Measurements from ENCODE around the gene DDX23. TPM values are rescaled to one million over a fixed set of nuclear protein-coding genes. Genes with fewer than 3 reads are reported as not detected.

Gene DDX23
- total and polyA plus RNA-seq, 2 of the 4 experiments (the other 2 are of a cell fraction) = 61.8 to 81.9 TPM

DNA sequence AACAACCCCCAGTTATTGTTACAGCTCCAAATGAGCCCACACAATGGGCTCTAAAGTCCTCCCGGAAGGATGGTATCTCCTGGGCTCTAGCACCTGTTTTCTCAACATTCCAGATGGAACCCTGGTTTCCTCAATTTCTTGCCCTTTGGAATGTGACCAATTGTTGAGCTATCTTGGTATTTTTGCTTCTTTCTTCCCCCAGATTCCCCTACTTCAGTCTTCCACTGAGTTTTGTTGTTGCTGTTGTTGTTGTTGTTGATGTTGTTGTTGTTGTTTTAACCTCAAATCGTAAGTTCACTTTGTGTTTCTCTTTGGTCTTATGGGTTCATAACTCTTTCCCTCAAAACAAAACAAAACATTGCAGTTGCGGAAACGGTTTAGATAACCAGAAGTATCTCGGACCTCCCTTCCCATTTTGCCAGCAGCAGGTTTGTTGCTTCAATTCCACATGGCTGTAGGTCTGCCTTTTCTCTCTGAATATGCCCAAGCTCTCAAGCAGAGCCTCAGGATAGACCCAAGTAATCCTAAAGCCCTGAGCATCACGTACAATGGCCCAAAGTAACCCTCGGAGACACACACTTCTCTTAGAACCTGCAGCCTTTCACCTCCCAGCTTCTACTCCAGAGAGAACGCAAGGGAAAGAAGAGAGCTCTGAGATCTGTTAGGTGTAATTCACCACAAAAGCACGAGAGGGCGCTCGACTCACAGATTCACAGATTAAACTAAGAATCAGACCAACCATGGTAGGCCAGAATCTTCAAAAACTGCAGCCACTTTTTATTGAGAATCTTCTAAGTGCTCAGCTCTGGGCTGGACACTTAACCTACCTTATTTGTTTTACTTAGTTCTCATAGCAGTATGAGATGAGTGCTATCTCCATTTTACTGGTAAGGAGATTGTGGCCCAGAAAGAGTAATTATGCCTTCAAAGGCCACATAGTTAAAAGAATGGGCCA lies 1.0 kb upstream of the DDX23 start:
- in situ Hi-C loops (cut with MboI; ENCODE audit: low sequenced_read_pairs) = loop anchor here (5.0 kb wide), 2 partner anchors 34 to 84 kb away; no protein-coding TSS in a partner anchor
- DNase-seq = peak; percentile 89
- BruUV-seq (replicated peaks) = no TSS peak

More for the DNA sequence above, 1.0 kb upstream of the DDX23 start:
- H2BK15ac ChIP-seq (ENCODE audit: low read depth, low read length) = no peak overlapping the region
- H3K27ac ChIP-seq (ENCODE audit: insufficient read depth, low read length) = no peak overlapping the region; the same call in 1 of the 2 replicates
- H3K4me1 ChIP-seq (ENCODE audit: control insufficient read depth, insufficient read depth, low read length) = peaks cover 6% of the 10 kb centered on the region
- 0 out of 2 replicates have a peak overlapping the region, but pooled peaks have one; percentile 7 for H4K91ac ChIP-seq (ENCODE audit: insufficient read depth, low read depth, low read length)
- H3K4me2 ChIP-seq (ENCODE audit: low read depth, low read length) = peak overlapping the region; percentile 73
- H2AFZ ChIP-seq (replicated peaks; ENCODE audit: low read length, poor library complexity) = peak overlapping the region; percentile 93
- H3K4ac ChIP-seq (ENCODE audit: low read depth, low read length) = peak overlapping the region; percentile 44
- H2BK20ac ChIP-seq (ENCODE audit: low read depth, low read length) = no peak overlapping the region; the same call in 1 of the 2 replicates
- H3K56ac ChIP-seq (ENCODE audit: extremely low read depth, insufficient read depth, low read length) = no peak overlapping the region; the same call in 1 of the 2 replicates
- no peaks in the 10 kb centered on the region; the same call in none of the 2 replicates for H4K20me1 ChIP-seq (ENCODE audit: insufficient read depth, low read length)
- peaks cover 7 to 39% of the 10 kb centered on the region in 2 experiments for H3K79me1 ChIP-seq (ENCODE audit: low read depth in 1 of 2, low read length in 2 of 2)
- H3K14ac ChIP-seq (replicated peaks; ENCODE audit: low read depth, low read length) = peak overlapping the region; percentile 24; the same call in 1 of the 2 replicates
- CTCF ChIA-PET = interaction anchor here (0.5 to 3.3 kb wide), 18 partner anchors 12 to 144 kb away, joined by 3 to 63 read pairs (median 4); partner anchors contain the start of gene RND1
- H4K8ac ChIP-seq (ENCODE audit: low read depth in 2 of 2, low read length in 2 of 2) = peak overlapping the region; percentile 78 to 90
- H3K4me3 ChIP-seq (ENCODE audit: insufficient read depth, low read depth, low read length) = peak overlapping the region; percentile 41; the same call in 1 of the 2 replicates
- H3K23ac ChIP-seq (ENCODE audit: low read depth, low read length) = 0 out of 2 replicates have a peak overlapping the region, but pooled peaks have one; percentile 46
- no peak overlapping the region for H2AK5ac ChIP-seq (ENCODE audit: low read depth, low read length)
- H2AK9ac ChIP-seq (replicated peaks; ENCODE audit: low read depth, low read length, poor library complexity) = peak overlapping the region; percentile 35
- H4K5ac ChIP-seq (ENCODE audit: low read depth, low read length) = peak overlapping the region; percentile 32
- ATAC-seq (ENCODE audit: low read depth) = peak; percentile 55
- WGBS, 2 experiments (ENCODE audit: extremely low coverage in 2 of 2, insufficient read length in 1 of 2) = 0% methylated on average over 4 of the region's 11 CpGs; no CpG with 5 or more reads in 1 of the 2 experiments
- H3K9ac ChIP-seq (ENCODE audit: low read depth, low read length) = peak overlapping the region; percentile 12; the same call in 1 of the 2 replicates
- TF ChIP-seq RAD21 (IDR thresholded peaks at IDR 0.05; ENCODE audit: low read length) (peak; percentile 94), BHLHE40 (IDR thresholded peaks at IDR 0.05; ENCODE audit: low read depth, low read length) (no peak), MAFK (IDR thresholded peaks at IDR 0.05; ENCODE audit: low read depth, low read length) (no peak), SMC3 (IDR thresholded peaks at IDR 0.05; ENCODE audit: low read depth, low read length) (peak; percentile 97), RCOR1 (IDR thresholded peaks at IDR 0.05; ENCODE audit: insufficient replicate concordance, low read length) (peak; percentile 3), CHD1 (IDR thresholded peaks at IDR 0.05; ENCODE audit: low read depth, low read length) (no peak)
- TF ChIP-seq, protein P1, sequence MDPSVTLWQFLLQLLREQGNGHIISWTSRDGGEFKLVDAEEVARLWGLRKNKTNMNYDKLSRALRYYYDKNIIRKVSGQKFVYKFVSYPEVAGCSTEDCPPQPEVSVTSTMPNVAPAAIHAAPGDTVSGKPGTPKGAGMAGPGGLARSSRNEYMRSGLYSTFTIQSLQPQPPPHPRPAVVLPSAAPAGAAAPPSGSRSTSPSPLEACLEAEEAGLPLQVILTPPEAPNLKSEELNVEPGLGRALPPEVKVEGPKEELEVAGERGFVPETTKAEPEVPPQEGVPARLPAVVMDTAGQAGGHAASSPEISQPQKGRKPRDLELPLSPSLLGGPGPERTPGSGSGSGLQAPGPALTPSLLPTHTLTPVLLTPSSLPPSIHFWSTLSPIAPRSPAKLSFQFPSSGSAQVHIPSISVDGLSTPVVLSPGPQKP (IDR thresholded peaks at IDR 0.05; ENCODE audit: borderline replicate concordance, low read depth, low read length) = no peak
- TF ChIP-seq, protein P2, sequence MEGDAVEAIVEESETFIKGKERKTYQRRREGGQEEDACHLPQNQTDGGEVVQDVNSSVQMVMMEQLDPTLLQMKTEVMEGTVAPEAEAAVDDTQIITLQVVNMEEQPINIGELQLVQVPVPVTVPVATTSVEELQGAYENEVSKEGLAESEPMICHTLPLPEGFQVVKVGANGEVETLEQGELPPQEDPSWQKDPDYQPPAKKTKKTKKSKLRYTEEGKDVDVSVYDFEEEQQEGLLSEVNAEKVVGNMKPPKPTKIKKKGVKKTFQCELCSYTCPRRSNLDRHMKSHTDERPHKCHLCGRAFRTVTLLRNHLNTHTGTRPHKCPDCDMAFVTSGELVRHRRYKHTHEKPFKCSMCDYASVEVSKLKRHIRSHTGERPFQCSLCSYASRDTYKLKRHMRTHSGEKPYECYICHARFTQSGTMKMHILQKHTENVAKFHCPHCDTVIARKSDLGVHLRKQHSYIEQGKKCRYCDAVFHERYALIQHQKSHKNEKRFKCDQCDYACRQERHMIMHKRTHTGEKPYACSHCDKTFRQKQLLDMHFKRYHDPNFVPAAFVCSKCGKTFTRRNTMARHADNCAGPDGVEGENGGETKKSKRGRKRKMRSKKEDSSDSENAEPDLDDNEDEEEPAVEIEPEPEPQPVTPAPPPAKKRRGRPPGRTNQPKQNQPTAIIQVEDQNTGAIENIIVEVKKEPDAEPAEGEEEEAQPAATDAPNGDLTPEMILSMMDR (conservative IDR thresholded peaks at IDR 0.05; ENCODE audit: low read depth, low read length) = peak; percentile 94
- no peak overlapping the region for H3K18ac ChIP-seq (ENCODE audit: low read depth, low read length)
- H2BK120ac ChIP-seq (ENCODE audit: low read depth, low read length) = 0 out of 2 replicates have a peak overlapping the region, but pooled peaks have one; percentile 17
- POLR2A ChIA-PET (ENCODE audit: unreplicated experiment) = no interaction called here
- intact Hi-C loops (cut with micrococcal nuclease) = loop anchor here (1.0 kb wide), 3 partner anchors 37 to 142 kb away; no protein-coding TSS in a partner anchor
- dilution Hi-C loops (cut with HindIII; ENCODE audit: low sequenced_read_pairs, unreplicated experiment) = no loop called here
- H3K9me3 ChIP-seq (ENCODE audit: control insufficient read depth, insufficient read depth, low read length) = no peaks in the 10 kb centered on the region
- H3K27me3 ChIP-seq (ENCODE audit: control insufficient read depth, insufficient read depth, low read length) = peaks cover 11% of the 10 kb centered on the region; the same call in 1 of the 2 replicates
- no peaks in the 10 kb centered on the region; the same call in 1 of the 2 replicates for H3K9me1 ChIP-seq (ENCODE audit: insufficient read depth, low read length)
- peaks cover 1% of the 10 kb centered on the region for H3K36me3 ChIP-seq (ENCODE audit: control insufficient read depth, insufficient read depth, low read length)
- H2BK5ac ChIP-seq (ENCODE audit: low read depth, low read length, poor library complexity, severe bottlenecking) = peak overlapping the region; percentile 12
